ENCODE results near the gene CAMTA1. TPM values are rescaled to one million over a fixed set of nuclear protein-coding genes. Genes with fewer than 3 reads are reported as not detected.

The CAMTA1 gene
- polyA plus RNA-seq, 1 of the 3 experiments (the other 2 are of a cell fraction): 63.1 TPM

GRCh38 chr1:7587108-7587772 lies 802.0 kb downstream of the CAMTA1 start (continued):
- TF ChIP-seq USF1 (IDR thresholded peaks at IDR 0.05; ENCODE audit: borderline replicate concordance, low read depth) (no peak), FOXJ3 (CRISPR knock-in tag; IDR thresholded peaks at IDR 0.05) (no peak), SIN3A (IDR thresholded peaks at IDR 0.05; ENCODE audit: borderline replicate concordance, low read depth, low read length) (no peak), MXI1 (IDR thresholded peaks at IDR 0.05; ENCODE audit: low read depth, low read length) (peak; percentile 35; the same call in 1 of the 2 replicates), NRF1 (IDR thresholded peaks at IDR 0.05; ENCODE audit: low read depth, low read length) (no peak), RXRA (IDR thresholded peaks at IDR 0.05; ENCODE audit: borderline replicate concordance, low read depth) (no peak), TEAD4 (IDR thresholded peaks at IDR 0.05; ENCODE audit: borderline replicate concordance, insufficient read depth) (no peak), ELF1 (IDR thresholded peaks at IDR 0.05) (no peak), CTCF (IDR thresholded peaks at IDR 0.05) (no peak)

DNA sequence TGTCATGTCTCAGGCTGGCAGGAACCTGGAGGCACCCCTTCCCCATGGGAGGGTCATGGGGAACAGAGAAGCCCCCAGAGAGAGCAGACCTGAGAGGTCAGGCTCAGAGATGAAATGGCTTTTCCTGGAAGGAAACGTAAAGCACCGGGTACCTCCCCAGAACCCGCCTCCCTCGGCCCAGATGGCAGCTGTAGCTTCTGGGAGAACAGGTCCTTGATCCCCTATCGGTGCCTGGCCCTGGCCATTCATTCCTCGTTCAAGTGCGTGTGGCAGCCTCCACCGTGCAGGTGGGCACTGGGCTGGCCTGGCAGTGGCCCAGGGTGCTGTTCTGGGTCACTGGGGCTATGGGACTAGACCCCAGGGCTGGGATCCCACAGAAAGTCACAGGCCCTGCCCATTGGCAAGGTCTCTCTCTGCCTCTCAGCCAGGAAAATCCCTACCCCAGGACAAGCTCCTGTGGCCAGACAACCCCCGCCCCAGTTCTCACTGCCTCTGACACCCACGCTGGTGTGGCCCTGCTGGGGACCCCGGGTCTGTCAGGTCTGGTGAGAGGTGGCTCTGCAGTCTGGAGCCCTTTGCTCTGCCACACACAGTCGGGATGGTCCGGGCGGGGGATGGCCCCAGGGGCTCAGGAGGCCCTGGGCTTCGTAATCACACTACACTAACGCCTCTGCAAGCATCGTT lies 802.7 kb downstream of the CAMTA1 start:
- Histone ChIP-seq H3K27me3 (ENCODE audit: insufficient read depth) (no peaks in the 10 kb centered on the region), H3K9me3 (no peaks in the 10 kb centered on the region), H3K9me2 (no peaks in the 10 kb centered on the region), H3K79me2 (ENCODE audit: insufficient read depth) (no peaks in the 10 kb centered on the region), H3K36me3 (replicated peaks in 1 of 2; ENCODE audit: control insufficient read depth in 1 of 2, insufficient read depth in 2 of 2, low read length in 1 of 2) (no peaks in the 10 kb centered on the region), H4K20me1 (ENCODE audit: insufficient read depth) (no peaks in the 10 kb centered on the region), H3K4me2 (no peak overlapping the region), H3K4me3 (ENCODE audit: low read depth in 2 of 2, low read length in 1 of 2) (no peak overlapping the region), H3K9ac (no peak overlapping the region), H3K27ac (ENCODE audit: low read depth in 2 of 2, low read length in 1 of 2) (peak overlapping the region in 1 of 2 experiments; percentile 99; a peak in 2 of 4 replicates), H3K4me1 (ENCODE audit: control insufficient read depth in 1 of 2, insufficient read depth in 2 of 2, low read depth in 1 of 2, low read length in 1 of 2) (peaks cover 0 to 90% of the 10 kb centered on the region in 2 experiments; a peak in 2 of 4 replicates), H2AFZ (ENCODE audit: low read depth) (no peak overlapping the region), H3F3A (replicated peaks; ENCODE audit: insufficient read depth) (no peaks in the 10 kb centered on the region)
- WGBS (ENCODE audit: low lambda C conversion rate): 33% methylated on average over 5 of the region's 17 CpGs
- TF ChIP-seq SIN3A (IDR thresholded peaks at IDR 0.05; ENCODE audit: borderline replicate concordance, low read depth, low read length) (no peak), GATA2 (CRISPR knock-in tag; IDR thresholded peaks at IDR 0.05) (peak; percentile 2; the same call in 1 of the 2 replicates), EP300 (IDR thresholded peaks at IDR 0.05; ENCODE audit: borderline replicate concordance in 1 of 2, low read depth in 1 of 2, low read length in 1 of 2) (no peak), RAD21 (IDR thresholded peaks at IDR 0.05; ENCODE audit: low read length) (no peak), ELF1 (IDR thresholded peaks at IDR 0.05) (no peak), SMC3 (IDR thresholded peaks at IDR 0.05; ENCODE audit: low read depth, low read length) (no peak)
- TF ChIP-seq, protein P1, sequence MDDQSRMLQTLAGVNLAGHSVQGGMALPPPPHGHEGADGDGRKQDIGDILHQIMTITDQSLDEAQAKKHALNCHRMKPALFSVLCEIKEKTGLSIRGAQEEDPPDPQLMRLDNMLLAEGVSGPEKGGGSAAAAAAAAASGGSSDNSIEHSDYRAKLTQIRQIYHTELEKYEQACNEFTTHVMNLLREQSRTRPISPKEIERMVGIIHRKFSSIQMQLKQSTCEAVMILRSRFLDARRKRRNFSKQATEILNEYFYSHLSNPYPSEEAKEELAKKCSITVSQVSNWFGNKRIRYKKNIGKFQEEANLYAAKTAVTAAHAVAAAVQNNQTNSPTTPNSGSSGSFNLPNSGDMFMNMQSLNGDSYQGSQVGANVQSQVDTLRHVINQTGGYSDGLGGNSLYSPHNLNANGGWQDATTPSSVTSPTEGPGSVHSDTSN (IDR thresholded peaks at IDR 0.05): no peak
- ChIA-PET POLR2A (interaction anchor here (1.4 to 6.7 kb wide), 3 partner anchors 30 to 57 kb away, joined by 5 to 43 read pairs (median 37); no protein-coding TSS in a partner anchor), CTCF (interaction anchor here (0.6 to 1.9 kb wide), 7 partner anchors 28 to 165 kb away, joined by 3 to 6 read pairs (median 3); no protein-coding TSS in a partner anchor)
- peak; percentile 60 for DNase-seq
